ENCODE measurements around the gene CIT.

CIT gene

DNA sequence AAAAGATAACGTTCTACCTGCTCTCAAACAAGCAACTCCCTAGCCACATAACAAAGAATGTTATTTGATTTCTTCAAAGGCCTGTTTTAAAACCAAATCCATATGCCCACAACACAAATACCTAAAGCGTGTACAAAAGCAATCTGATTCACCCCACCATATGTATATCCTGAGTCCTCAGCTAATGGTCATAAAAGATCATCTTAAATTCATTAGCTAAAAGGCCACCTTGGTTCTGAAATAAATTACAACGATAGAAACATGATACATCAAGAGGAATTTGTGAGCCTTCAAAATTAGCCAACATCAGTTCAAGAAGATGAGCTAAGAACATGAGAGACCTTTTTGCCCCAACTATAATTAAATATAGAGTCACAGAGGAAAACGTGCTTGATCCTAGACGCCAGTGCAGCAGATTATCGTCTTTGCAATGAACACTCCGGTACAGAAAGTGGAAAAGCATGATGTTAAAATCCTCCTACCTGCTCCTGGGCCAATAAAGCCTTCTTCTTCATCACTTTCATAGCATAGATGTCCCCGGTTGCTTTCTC, 20.0 kb downstream of the CIT start:
- Histone ChIP-seq H3K9ac (ENCODE audit: low read length) (no peak overlapping the region), H3K36me3 (ENCODE audit: control insufficient read depth, insufficient read depth, low read length) (peaks cover 54% of the 10 kb centered on the region)

GRCh38 chr12:119850330-119850729, 26.8 kb downstream of the CIT start:
- Histone ChIP-seq H3K27ac (ENCODE audit: low read depth, low read length) (no peak overlapping the region), H3K9ac (ENCODE audit: low read length) (no peak overlapping the region), H3K9me3 (ENCODE audit: control insufficient read depth, insufficient read depth, low read depth, low read length) (no peaks in the 10 kb centered on the region), H3K4me1 (ENCODE audit: control insufficient read depth, insufficient read depth, low read length) (no peaks in the 10 kb centered on the region), H3K27me3 (ENCODE audit: control insufficient read depth, insufficient read depth, low read length) (no peaks in the 10 kb centered on the region), H3K4me3 (ENCODE audit: low read depth, low read length) (no peak overlapping the region), H3K36me3 (ENCODE audit: control insufficient read depth, insufficient read depth, low read length) (peaks cover 66% of the 10 kb centered on the region)

More for the DNA sequence above, 20.0 kb downstream of the CIT start:
- Histone ChIP-seq H3K4me1 (ENCODE audit: control insufficient read depth, insufficient read depth, low read length) (no peaks in the 10 kb centered on the region), H3K4me3 (ENCODE audit: low read depth, low read length) (no peak overlapping the region), H3K27ac (ENCODE audit: low read depth, low read length) (no peak overlapping the region), H3K9me3 (ENCODE audit: control insufficient read depth, insufficient read depth, low read depth, low read length) (no peaks in the 10 kb centered on the region), H3K27me3 (ENCODE audit: control insufficient read depth, insufficient read depth, low read length) (no peaks in the 10 kb centered on the region)

GRCh38 chr12:119843100-119843499, 34.0 kb downstream of the CIT start:
- no peaks in the 10 kb centered on the region for H3K9me3 ChIP-seq (ENCODE audit: control insufficient read depth, insufficient read depth, low read depth, low read length)
- H3K4me1 ChIP-seq (ENCODE audit: control insufficient read depth, insufficient read depth, low read length), result no peaks in the 10 kb centered on the region
- H3K4me3 ChIP-seq (ENCODE audit: low read depth, low read length), result no peak overlapping the region
- no peaks in the 10 kb centered on the region for H3K27me3 ChIP-seq (ENCODE audit: control insufficient read depth, insufficient read depth, low read length)
- H3K9ac ChIP-seq (ENCODE audit: low read length), result no peak overlapping the region
- no peak overlapping the region for H3K27ac ChIP-seq (ENCODE audit: low read depth, low read length)
- peaks cover 72% of the 10 kb centered on the region for H3K36me3 ChIP-seq (ENCODE audit: control insufficient read depth, insufficient read depth, low read length)

- peaks cover 65% of the 10 kb centered on the region for H3K36me3 ChIP-seq (ENCODE audit: control insufficient read depth, insufficient read depth, low read length)
Observed at GRCh38 chr12:119842380-119842779, 34.7 kb downstream of the CIT start.

DNA sequence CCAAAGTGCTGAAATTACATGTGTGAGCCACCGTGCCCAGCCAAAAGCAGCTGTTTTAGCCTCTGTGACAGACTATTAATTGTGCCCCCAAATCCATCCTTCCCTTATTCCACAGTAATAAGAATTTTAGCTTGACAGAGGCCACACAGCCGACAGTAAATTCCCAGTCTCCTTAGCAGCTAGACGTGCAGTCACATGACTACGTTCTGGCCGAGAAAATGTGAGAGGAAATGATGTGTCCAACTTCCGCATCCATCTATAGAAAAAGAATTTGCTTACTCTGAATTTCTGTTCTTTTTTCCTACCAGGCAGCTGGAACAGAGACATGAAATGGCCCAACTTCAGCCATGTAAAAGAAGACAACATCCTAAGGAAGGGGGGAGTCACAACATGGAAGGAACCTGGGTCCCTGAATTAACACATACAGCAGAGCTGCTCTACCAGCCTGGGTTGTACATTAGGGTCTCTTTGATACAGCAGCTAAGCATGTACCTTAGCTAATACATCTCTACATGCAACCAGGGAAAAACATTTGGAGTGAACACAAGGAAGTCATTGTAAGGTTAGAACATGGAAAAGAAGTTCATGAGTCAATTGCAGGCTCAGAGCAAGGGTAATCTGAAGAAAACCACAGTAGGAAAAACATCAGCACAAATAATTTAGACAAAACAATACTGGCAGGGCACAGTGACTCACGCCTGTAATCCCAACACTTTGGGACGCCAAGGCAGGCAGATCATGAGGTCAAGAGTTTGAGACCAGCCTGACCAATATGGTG, 35.5 kb downstream of the CIT start:
- H3K27ac ChIP-seq (ENCODE audit: low read depth, low read length), result no peak overlapping the region
- peaks cover 63% of the 10 kb centered on the region for H3K36me3 ChIP-seq (ENCODE audit: control insufficient read depth, insufficient read depth, low read length)
- no peaks in the 10 kb centered on the region for H3K4me1 ChIP-seq (ENCODE audit: control insufficient read depth, insufficient read depth, low read length)
- H3K27me3 ChIP-seq (ENCODE audit: control insufficient read depth, insufficient read depth, low read length), result no peaks in the 10 kb centered on the region
- H3K9me3 ChIP-seq (ENCODE audit: control insufficient read depth, insufficient read depth, low read depth, low read length), result no peaks in the 10 kb centered on the region
- no peak overlapping the region for H3K9ac ChIP-seq (ENCODE audit: low read length)
- H3K4me3 ChIP-seq (ENCODE audit: low read depth, low read length), result no peak overlapping the region

More at GRCh38 chr12:119842380-119842779, 34.7 kb downstream of the CIT start:
- Histone ChIP-seq H3K4me3 (ENCODE audit: low read depth, low read length) (no peak overlapping the region), H3K27ac (ENCODE audit: low read depth, low read length) (no peak overlapping the region), H3K4me1 (ENCODE audit: control insufficient read depth, insufficient read depth, low read length) (no peaks in the 10 kb centered on the region), H3K9me3 (ENCODE audit: control insufficient read depth, insufficient read depth, low read depth, low read length) (no peaks in the 10 kb centered on the region), H3K27me3 (ENCODE audit: control insufficient read depth, insufficient read depth, low read length) (no peaks in the 10 kb centered on the region), H3K9ac (ENCODE audit: low read length) (no peak overlapping the region)

- Histone ChIP-seq H3K4me3 (ENCODE audit: low read depth, low read length) (no peak overlapping the region), H3K9ac (ENCODE audit: low read length) (no peak overlapping the region), H3K36me3 (ENCODE audit: control insufficient read depth, insufficient read depth, low read length) (peaks cover 56% of the 10 kb centered on the region), H3K27ac (ENCODE audit: low read depth, low read length) (no peak overlapping the region), H3K27me3 (ENCODE audit: control insufficient read depth, insufficient read depth, low read length) (no peaks in the 10 kb centered on the region), H3K9me3 (ENCODE audit: control insufficient read depth, insufficient read depth, low read depth, low read length) (no peaks in the 10 kb centered on the region), H3K4me1 (ENCODE audit: control insufficient read depth, insufficient read depth, low read length) (no peaks in the 10 kb centered on the region)
Observed at GRCh38 chr12:119840582-119840981, 36.5 kb downstream of the CIT start.

GRCh38 chr12:119840168-119840567, 37.0 kb downstream of the CIT start:
- no peak overlapping the region for H3K27ac ChIP-seq (ENCODE audit: low read depth, low read length)
- H3K9ac ChIP-seq (ENCODE audit: low read length), result no peak overlapping the region
- H3K9me3 ChIP-seq (ENCODE audit: control insufficient read depth, insufficient read depth, low read depth, low read length), result no peaks in the 10 kb centered on the region
- H3K4me3 ChIP-seq (ENCODE audit: low read depth, low read length), result no peak overlapping the region
- no peaks in the 10 kb centered on the region for H3K27me3 ChIP-seq (ENCODE audit: control insufficient read depth, insufficient read depth, low read length)
- peaks cover 54% of the 10 kb centered on the region for H3K36me3 ChIP-seq (ENCODE audit: control insufficient read depth, insufficient read depth, low read length)
- H3K4me1 ChIP-seq (ENCODE audit: control insufficient read depth, insufficient read depth, low read length), result no peaks in the 10 kb centered on the region

- Histone ChIP-seq H3K36me3 (ENCODE audit: control insufficient read depth, insufficient read depth, low read length) (peaks cover 53% of the 10 kb centered on the region), H3K27ac (ENCODE audit: low read depth, low read length) (no peak overlapping the region), H3K9me3 (ENCODE audit: control insufficient read depth, insufficient read depth, low read depth, low read length) (no peaks in the 10 kb centered on the region), H3K27me3 (ENCODE audit: control insufficient read depth, insufficient read depth, low read length) (no peaks in the 10 kb centered on the region), H3K9ac (ENCODE audit: low read length) (no peak overlapping the region), H3K4me1 (ENCODE audit: control insufficient read depth, insufficient read depth, low read length) (no peaks in the 10 kb centered on the region), H3K4me3 (ENCODE audit: low read depth, low read length) (no peak overlapping the region)
Observed at GRCh38 chr12:119838826-119839600, 38.1 kb downstream of the CIT start.

DNA sequence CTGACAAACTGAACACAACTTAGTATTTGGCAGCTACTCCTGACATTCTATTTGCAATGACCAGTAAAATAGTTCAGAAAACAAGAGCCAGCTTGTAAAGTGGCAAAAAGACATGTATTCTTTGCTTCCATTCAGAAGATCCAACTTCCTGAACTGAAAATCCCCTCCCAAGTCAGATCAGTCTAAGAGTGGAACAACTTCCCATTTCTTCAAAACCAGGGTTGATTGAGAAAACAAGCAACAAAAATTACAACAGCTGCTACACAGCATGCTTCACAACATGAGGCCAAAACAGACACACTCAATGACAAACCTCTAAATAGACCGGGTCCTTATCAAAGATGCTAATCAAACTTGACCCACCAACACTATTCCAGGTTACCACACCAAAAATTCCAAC, 40.3 kb downstream of the CIT start:
- no peak overlapping the region for H3K4me3 ChIP-seq (ENCODE audit: low read depth, low read length)
- no peaks in the 10 kb centered on the region for H3K4me1 ChIP-seq (ENCODE audit: control insufficient read depth, insufficient read depth, low read length)
- no peak overlapping the region for H3K27ac ChIP-seq (ENCODE audit: low read depth, low read length)
- no peaks in the 10 kb centered on the region for H3K9me3 ChIP-seq (ENCODE audit: control insufficient read depth, insufficient read depth, low read depth, low read length)
- no peaks in the 10 kb centered on the region for H3K27me3 ChIP-seq (ENCODE audit: control insufficient read depth, insufficient read depth, low read length)
- no peak overlapping the region for H3K9ac ChIP-seq (ENCODE audit: low read length)
- H3K36me3 ChIP-seq (ENCODE audit: control insufficient read depth, insufficient read depth, low read length), result peaks cover 55% of the 10 kb centered on the region

DNA sequence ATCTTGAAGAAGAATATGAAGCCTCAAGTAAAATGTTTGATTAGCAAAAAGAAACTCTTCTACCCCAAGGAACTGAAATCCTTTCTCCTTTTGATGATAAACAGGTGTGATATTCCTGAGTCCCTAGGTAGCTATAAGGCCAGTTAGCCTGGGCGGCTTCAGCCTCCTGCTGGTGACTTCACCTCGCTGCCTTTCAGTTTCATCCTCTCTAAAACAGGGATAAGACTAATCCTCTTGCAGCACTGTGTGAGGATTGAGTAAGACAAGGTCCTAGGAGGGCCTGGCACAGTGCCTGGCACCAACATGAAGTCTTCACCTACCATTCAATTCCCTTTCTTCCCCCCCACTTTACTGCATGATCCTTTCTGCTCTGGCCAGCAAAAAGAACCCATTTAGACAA, 42.1 kb downstream of the CIT start:
- Histone ChIP-seq H3K4me1 (ENCODE audit: control insufficient read depth, insufficient read depth, low read length) (no peaks in the 10 kb centered on the region), H3K9ac (ENCODE audit: low read length) (no peak overlapping the region), H3K36me3 (ENCODE audit: control insufficient read depth, insufficient read depth, low read length) (peaks cover 50% of the 10 kb centered on the region), H3K27me3 (ENCODE audit: control insufficient read depth, insufficient read depth, low read length) (no peaks in the 10 kb centered on the region), H3K27ac (ENCODE audit: low read depth, low read length) (no peak overlapping the region), H3K9me3 (ENCODE audit: control insufficient read depth, insufficient read depth, low read depth, low read length) (no peaks in the 10 kb centered on the region), H3K4me3 (ENCODE audit: low read depth, low read length) (no peak overlapping the region)

DNA sequence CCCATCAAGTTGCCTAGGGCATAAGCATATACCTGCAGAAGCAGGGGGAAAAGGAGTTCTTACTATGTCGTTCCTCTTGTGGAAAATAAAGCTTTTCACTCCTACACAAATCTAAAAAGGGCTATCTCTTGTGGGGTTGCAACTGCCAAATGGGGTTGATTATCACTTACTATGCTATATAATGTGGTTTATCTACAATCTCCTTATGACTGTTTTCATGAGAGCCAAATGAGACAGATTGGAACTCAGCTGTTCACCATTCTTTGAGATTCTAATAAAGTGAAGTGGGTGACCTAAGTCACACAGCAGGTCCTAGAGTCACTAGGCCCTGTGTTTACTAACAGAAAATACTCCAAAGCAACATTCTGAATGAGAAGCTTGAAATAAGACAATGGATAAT, 47.7 kb downstream of the CIT start:
- H3K27me3 ChIP-seq (ENCODE audit: control insufficient read depth, insufficient read depth, low read length), result no peaks in the 10 kb centered on the region
- no peaks in the 10 kb centered on the region for H3K9me3 ChIP-seq (ENCODE audit: control insufficient read depth, insufficient read depth, low read depth, low read length)
- no peak overlapping the region for H3K9ac ChIP-seq (ENCODE audit: low read length)
- H3K36me3 ChIP-seq (ENCODE audit: control insufficient read depth, insufficient read depth, low read length), result peaks cover 51% of the 10 kb centered on the region
- H3K4me3 ChIP-seq (ENCODE audit: low read depth, low read length), result no peak overlapping the region
- no peak overlapping the region for H3K27ac ChIP-seq (ENCODE audit: low read depth, low read length)
- H3K4me1 ChIP-seq (ENCODE audit: control insufficient read depth, insufficient read depth, low read length), result no peaks in the 10 kb centered on the region
